ENCODE measurements around the gene ALDH1L2.

The ALDH1L2 gene

DNA sequence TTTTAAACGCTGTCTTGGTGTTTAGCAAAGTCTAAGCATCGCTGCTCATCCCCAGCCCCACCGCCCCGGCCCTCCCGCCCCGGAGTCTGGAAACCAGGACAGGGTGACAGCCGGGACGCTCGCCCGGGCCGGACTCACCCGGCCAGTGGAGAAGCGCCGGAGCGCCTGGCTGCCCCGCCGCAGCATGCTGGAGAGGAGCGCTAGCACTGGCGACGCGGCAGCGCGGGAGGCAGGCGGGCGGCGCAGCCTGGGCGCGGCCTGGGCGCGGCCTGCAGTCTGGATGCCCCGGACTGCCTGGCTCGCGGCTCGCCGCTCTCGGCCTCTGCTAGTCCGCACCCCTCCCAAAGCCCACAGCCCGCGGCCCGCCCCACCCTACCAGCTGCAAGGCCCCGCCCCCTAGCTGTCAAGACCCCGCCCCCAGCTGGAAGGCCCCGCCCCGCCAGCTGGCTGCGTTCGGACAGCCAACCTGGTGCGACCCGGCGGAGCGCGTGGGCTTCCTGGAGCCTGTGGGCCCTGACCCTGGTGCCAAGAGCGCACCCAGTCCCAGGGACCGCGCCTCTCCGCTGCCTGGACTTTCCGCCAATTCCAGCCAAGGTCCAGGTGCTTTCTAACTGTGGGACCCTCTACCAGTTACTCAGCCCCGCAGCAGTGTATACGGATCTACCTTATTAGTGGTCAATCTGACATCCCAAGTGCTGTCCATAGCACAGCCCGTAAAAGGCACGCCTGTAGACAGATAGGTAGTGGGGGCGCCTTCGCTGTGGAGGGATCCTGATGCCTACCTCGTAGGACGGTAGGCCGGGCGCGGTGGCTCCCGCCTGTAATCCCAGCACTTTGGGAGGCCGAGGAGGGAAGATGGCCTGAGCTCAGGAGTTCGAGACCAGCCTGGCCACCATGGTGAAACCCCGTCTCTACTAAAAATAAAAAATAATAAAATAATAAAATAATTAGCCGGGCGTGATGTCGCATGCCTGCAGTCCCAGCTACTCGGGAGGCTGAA lies at the start of gene ALDH1L2:
TSS of gene ALDH1L2 (minus strand) at position 208 of the 1,000 bp plus-strand sequence. CDS start at position 186, 22 bp downstream.
- H3K9ac ChIP-seq (ENCODE audit: low read length): peak within 1 kb of the TSS; percentile 59

DNA sequence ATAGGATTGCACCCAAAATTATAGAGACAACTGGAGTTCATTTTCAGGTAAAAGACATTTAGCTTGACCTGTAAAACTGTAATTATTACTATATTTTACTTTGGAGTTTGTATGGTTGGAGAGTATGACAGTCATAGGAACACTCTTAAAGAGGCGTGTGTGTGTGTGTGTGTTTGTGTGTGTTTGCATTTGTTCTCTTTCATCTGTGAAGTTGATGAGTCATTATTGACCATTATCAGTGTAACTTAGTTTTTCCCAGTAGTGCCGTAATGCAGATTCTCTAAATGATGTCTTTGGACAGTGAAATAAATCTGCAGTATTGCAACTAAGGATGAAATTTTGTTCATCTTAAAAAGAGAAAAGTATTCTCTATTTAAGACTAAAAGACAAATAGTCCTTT lies 36.3 kb upstream of the ALDH1L2 start:
- Histone ChIP-seq H3K36me3 (ENCODE audit: control insufficient read depth, low read depth, low read length) (peaks cover 80% of the 10 kb centered on the region), H3K27ac (ENCODE audit: low read length) (no peak overlapping the region), H3K4me3 (ENCODE audit: low read length) (no peak overlapping the region), H3K9me3 (ENCODE audit: control insufficient read depth, low read depth, low read length) (no peaks in the 10 kb centered on the region), H3K27me3 (ENCODE audit: control insufficient read depth, insufficient read depth, low read length) (no peaks in the 10 kb centered on the region), H3K9ac (ENCODE audit: low read length) (no peak overlapping the region), H3K4me1 (ENCODE audit: control insufficient read depth, low read depth, low read length) (no peaks in the 10 kb centered on the region)

More for the DNA sequence above, at the start of gene ALDH1L2:
- Histone ChIP-seq H3K4me3 (ENCODE audit: low read length) (peak within 1 kb of the TSS; percentile 68), H3K36me3 (ENCODE audit: control insufficient read depth, low read depth, low read length) (no peaks in the 10 kb centered on the region), H3K27ac (ENCODE audit: low read length) (no peak within 1 kb of the TSS), H3K27me3 (ENCODE audit: control insufficient read depth, insufficient read depth, low read length) (peaks cover 21% of the 10 kb centered on the region), H3K4me1 (ENCODE audit: control insufficient read depth, low read depth, low read length) (peaks cover 15% of the 10 kb centered on the region), H3K9me3 (ENCODE audit: control insufficient read depth, low read depth, low read length) (no peaks in the 10 kb centered on the region)

DNA sequence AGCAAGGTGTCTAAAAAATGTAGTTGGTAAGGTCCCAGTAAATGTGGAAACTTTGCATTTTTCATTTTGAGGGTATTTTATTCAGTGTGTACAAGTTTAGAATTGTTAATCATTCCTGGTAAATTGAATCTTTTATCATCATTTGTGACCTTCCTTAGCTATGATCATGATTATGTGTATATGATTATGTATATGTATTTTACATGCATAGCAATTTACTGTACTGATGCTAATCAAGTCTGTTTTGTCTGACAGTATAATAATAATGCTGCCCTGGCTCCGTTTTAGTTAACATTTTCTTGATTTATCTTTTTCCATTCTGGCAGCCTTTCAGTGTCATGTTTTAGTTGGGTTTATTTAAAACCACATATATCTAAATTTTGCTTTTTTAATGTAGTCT lies 32.7 kb upstream of the ALDH1L2 start:
- H3K4me3 ChIP-seq (ENCODE audit: low read length): no peak overlapping the region
- no peak overlapping the region for H3K27ac ChIP-seq (ENCODE audit: low read length)
- H3K9me3 ChIP-seq (ENCODE audit: control insufficient read depth, low read depth, low read length): no peaks in the 10 kb centered on the region
- H3K27me3 ChIP-seq (ENCODE audit: control insufficient read depth, insufficient read depth, low read length): no peaks in the 10 kb centered on the region
- H3K36me3 ChIP-seq (ENCODE audit: control insufficient read depth, low read depth, low read length): peaks cover 73% of the 10 kb centered on the region
- H3K4me1 ChIP-seq (ENCODE audit: control insufficient read depth, low read depth, low read length): peaks cover 5% of the 10 kb centered on the region
- no peak overlapping the region for H3K9ac ChIP-seq (ENCODE audit: low read length)

DNA sequence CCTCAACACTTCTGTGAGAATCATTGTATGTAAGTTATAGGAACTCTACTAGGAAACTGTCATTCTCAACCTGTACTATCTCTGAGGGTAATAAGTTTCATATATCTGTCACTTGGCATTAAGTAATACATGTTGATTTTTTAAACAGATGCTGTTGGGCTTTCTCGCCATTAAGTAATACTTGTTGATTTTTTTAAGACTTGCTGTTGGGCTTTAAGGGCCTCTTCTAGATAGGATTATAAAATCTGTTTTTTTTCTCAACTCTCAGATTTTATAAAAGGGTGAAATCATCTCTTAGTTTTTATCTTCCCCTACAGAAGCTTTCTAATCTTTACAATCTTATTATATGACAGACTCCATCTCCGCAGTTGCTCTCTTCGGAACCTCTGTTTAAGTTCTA lies 28.8 kb upstream of the ALDH1L2 start:
- Histone ChIP-seq H3K36me3 (ENCODE audit: control insufficient read depth, low read depth, low read length) (peaks cover 43% of the 10 kb centered on the region), H3K9me3 (ENCODE audit: control insufficient read depth, low read depth, low read length) (no peaks in the 10 kb centered on the region), H3K4me1 (ENCODE audit: control insufficient read depth, low read depth, low read length) (peaks cover 29% of the 10 kb centered on the region), H3K9ac (ENCODE audit: low read length) (no peak overlapping the region), H3K4me3 (ENCODE audit: low read length) (no peak overlapping the region), H3K27me3 (ENCODE audit: control insufficient read depth, insufficient read depth, low read length) (no peaks in the 10 kb centered on the region), H3K27ac (ENCODE audit: low read length) (no peak overlapping the region)

DNA sequence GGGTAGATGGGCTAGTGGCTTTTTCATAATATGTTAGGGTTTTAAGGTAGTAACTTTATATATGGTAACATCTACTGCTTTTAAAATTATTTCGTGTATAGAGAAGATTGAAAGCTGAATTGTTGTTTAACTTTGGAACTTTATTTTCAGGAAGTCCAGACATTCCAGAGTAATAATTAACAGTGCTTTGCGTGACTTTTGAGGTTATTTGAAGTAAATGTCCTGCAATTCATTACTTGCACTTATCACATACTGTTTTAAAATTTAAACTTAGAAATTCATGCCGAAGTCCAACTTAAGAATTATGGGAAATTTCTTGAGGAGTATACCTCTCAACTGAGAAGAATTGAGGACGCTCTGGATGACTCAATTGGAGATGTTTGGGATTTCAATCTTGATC lies 26.6 kb upstream of the ALDH1L2 start:
- Histone ChIP-seq H3K4me1 (ENCODE audit: control insufficient read depth, low read depth, low read length) (peaks cover 36% of the 10 kb centered on the region), H3K9ac (ENCODE audit: low read length) (no peak overlapping the region), H3K9me3 (ENCODE audit: control insufficient read depth, low read depth, low read length) (no peaks in the 10 kb centered on the region), H3K4me3 (ENCODE audit: low read length) (no peak overlapping the region), H3K27ac (ENCODE audit: low read length) (no peak overlapping the region), H3K27me3 (ENCODE audit: control insufficient read depth, insufficient read depth, low read length) (peaks cover 7% of the 10 kb centered on the region), H3K36me3 (ENCODE audit: control insufficient read depth, low read depth, low read length) (peaks cover 25% of the 10 kb centered on the region)

DNA sequence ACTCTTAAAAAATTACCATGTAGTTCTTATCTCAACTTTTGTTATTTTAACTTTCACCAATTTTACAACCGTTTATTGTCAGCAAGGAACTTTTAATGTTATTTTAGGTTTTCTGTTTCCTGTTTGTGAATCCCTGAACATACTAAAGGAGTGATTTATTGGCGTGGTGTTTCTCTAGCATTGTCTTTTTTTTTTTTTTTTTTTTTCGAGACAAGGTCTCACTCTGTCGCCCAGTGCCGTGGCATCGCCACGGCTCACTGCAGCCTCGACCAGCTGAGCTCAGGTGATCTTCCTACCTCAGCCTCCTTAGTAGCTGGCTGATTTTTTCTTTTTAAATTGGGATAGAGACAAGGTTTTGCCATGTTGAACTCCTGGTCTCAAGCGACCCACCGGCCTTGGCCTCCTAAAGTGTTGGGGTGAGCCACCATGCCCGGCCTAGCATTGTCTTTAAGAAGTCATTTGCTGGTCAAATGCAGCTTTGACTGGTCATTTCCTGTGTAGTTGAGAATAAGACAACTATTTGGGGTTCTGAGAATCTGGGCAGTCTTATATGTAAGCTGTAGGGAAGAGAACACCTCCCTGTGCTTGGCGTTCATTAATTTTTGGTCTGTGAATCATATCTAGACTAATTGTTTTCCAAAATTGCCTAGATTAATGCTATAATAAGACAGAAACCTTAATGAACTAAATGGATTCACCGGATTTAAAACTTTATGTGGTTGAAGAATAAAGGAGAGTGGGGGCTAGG lies 25.4 kb upstream of the ALDH1L2 start:
- Histone ChIP-seq H3K4me1 (ENCODE audit: control insufficient read depth, low read depth, low read length) (peaks cover 36% of the 10 kb centered on the region), H3K9ac (ENCODE audit: low read length) (peak overlapping the region; percentile 9), H3K36me3 (ENCODE audit: control insufficient read depth, low read depth, low read length) (peaks cover 14% of the 10 kb centered on the region), H3K4me3 (ENCODE audit: low read length) (peak overlapping the region; percentile 94), H3K27me3 (ENCODE audit: control insufficient read depth, insufficient read depth, low read length) (peaks cover 7% of the 10 kb centered on the region), H3K27ac (ENCODE audit: low read length) (no peak overlapping the region), H3K9me3 (ENCODE audit: control insufficient read depth, low read depth, low read length) (no peaks in the 10 kb centered on the region)

DNA sequence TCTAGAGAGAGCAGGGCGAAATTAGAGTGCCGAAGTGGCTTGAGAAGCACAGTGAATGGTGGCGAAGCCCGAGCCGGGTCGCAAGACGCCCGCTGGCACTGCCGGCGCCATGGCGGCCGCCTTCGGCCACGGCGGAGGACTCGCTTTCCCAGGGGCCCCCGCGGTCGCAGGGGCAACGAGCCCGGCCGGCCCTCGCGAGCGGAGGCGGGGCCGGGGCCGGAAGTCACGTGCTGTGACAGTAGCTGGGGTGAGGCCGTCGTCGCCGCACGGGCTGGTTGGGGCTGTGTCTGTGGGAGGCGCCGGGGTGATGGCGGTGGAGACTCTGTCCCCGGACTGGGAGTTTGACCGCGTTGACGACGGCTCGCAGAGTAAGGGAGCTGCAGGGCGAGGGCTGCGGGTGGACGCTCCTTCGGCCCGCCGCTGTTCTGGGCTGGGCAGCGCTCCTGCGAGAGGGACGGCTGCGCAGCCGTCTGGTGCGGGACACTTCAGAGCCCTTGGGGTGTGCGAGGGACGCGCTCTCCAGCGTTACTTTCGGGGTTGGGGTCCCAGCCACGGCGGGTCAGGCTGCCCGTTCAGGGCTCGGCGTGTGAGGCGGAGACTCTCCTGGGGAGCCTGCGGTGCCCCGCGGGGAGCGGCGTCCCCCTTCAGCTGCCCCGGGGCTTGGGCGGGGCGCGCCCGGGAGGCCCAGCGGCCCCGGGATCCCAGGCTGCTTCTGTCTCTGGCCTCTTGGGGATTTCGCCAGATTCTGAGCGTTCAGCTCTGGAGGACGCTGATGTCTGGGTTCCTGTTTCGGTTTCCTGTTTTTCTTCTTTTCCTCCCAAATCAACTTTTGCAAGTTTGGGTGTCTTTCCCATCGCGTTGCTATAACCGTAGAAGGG lies 23.5 kb upstream of the ALDH1L2 start, which contains the start of gene WASHC4:
TSS of gene WASHC4 (plus strand) at position 238 of the 878 bp plus-strand sequence. CDS start at position 308, 70 bp downstream.
- Histone ChIP-seq H3K9ac (ENCODE audit: low read length) (peak within 1 kb of the TSS; percentile 86), H3K27me3 (ENCODE audit: control insufficient read depth, insufficient read depth, low read length) (peaks cover 7% of the 10 kb centered on the region), H3K4me1 (ENCODE audit: control insufficient read depth, low read depth, low read length) (peaks cover 36% of the 10 kb centered on the region), H3K27ac (ENCODE audit: low read length) (peak within 1 kb of the TSS; percentile 89), H3K9me3 (ENCODE audit: control insufficient read depth, low read depth, low read length) (no peaks in the 10 kb centered on the region), H3K36me3 (ENCODE audit: control insufficient read depth, low read depth, low read length) (peaks cover 9% of the 10 kb centered on the region), H3K4me3 (ENCODE audit: low read length) (peak within 1 kb of the TSS; percentile 94)

DNA sequence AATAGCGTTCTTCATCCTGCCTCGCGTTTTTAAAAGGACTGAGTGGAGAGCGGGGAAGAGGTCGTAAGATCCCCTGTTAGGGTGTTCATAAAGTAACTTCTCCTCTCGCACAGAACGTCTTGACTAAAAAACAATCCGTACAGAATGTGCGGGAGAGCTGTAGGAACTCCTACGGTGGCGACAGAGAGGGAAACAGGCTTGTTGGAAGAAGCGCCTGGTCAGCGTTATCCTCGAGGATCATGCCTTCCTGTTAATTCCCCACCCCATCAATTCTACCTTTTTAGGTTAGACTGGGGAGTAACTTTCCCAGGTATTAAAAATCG lies 22.9 kb upstream of the ALDH1L2 start:
- Histone ChIP-seq H3K4me1 (ENCODE audit: control insufficient read depth, low read depth, low read length) (peaks cover 32% of the 10 kb centered on the region), H3K4me3 (ENCODE audit: low read length) (peak overlapping the region; percentile 94), H3K9ac (ENCODE audit: low read length) (peak overlapping the region; percentile 86), H3K36me3 (ENCODE audit: control insufficient read depth, low read depth, low read length) (peaks cover 4% of the 10 kb centered on the region), H3K27ac (ENCODE audit: low read length) (peak overlapping the region; percentile 89), H3K27me3 (ENCODE audit: control insufficient read depth, insufficient read depth, low read length) (peaks cover 7% of the 10 kb centered on the region), H3K9me3 (ENCODE audit: control insufficient read depth, low read depth, low read length) (no peaks in the 10 kb centered on the region)

DNA sequence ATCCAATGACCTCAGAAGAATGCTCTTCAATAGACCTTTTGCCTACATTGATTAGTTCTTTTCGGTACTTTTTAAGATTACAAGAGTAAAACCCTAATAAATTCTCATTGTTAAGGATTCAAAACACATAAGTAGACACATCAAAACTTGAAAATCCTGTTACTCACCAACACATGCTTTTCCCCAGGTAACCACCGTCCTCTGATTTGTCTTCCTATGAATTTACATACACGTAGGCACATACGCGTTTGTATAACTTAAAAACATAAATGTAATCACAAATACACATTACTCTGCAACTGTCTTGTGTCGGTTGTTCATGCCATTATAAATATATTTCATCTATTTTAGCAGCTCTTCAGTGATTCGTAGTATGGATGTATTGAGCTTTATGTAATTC lies 22.4 kb upstream of the ALDH1L2 start:
- no peaks in the 10 kb centered on the region for H3K9me3 ChIP-seq (ENCODE audit: control insufficient read depth, low read depth, low read length)
- H3K27me3 ChIP-seq (ENCODE audit: control insufficient read depth, insufficient read depth, low read length): peaks cover 7% of the 10 kb centered on the region
- H3K36me3 ChIP-seq (ENCODE audit: control insufficient read depth, low read depth, low read length): no peaks in the 10 kb centered on the region
- H3K4me3 ChIP-seq (ENCODE audit: low read length): peak overlapping the region; percentile 94
- H3K9ac ChIP-seq (ENCODE audit: low read length): peak overlapping the region; percentile 86
- no peak overlapping the region for H3K27ac ChIP-seq (ENCODE audit: low read length)
- H3K4me1 ChIP-seq (ENCODE audit: control insufficient read depth, low read depth, low read length): peaks cover 27% of the 10 kb centered on the region

DNA sequence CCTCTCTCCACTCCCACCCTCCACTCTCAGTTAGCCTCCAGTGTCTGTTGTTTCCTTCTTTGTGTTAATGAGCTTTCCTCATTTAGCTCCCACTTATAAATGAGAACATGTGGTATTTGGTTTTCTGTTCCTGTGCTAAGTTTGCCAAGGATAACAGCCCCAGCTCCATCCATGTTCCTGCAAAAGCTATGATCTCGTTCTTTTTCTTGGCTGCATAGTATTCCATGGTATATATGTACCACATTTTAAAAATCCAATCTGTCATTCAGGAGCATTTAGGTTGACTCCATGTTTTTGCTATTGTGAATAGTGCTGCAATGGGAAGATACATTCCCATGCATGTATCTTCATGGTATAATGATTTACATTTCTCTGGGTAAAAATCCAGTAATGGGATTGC lies 20.5 kb upstream of the ALDH1L2 start:
- Histone ChIP-seq H3K4me3 (ENCODE audit: low read length) (no peak overlapping the region), H3K4me1 (ENCODE audit: control insufficient read depth, low read depth, low read length) (peaks cover 18% of the 10 kb centered on the region), H3K36me3 (ENCODE audit: control insufficient read depth, low read depth, low read length) (no peaks in the 10 kb centered on the region), H3K27ac (ENCODE audit: low read length) (no peak overlapping the region), H3K9ac (ENCODE audit: low read length) (no peak overlapping the region), H3K9me3 (ENCODE audit: control insufficient read depth, low read depth, low read length) (no peaks in the 10 kb centered on the region), H3K27me3 (ENCODE audit: control insufficient read depth, insufficient read depth, low read length) (peaks cover 7% of the 10 kb centered on the region)

DNA sequence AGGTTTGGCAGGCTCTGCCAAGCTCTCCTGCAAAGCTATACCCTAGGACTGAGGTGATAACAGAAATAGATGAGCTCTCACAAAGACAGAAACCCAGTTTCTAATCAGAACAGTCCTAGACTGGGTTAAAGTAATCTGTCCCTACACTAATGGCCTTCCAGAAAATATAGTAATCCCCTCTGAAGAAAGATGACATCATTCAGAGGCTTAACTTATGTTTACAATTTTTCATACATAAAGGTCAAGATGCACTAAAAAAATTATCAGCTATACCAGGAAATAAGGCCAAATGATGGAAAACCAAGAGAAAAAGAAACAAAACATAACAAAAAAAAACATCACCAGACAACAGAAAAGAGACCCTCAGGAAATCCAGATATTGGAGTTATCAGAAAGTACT lies 18.4 kb upstream of the ALDH1L2 start:
- H3K4me3 ChIP-seq (ENCODE audit: low read length): no peak overlapping the region
- H3K27ac ChIP-seq (ENCODE audit: low read length): no peak overlapping the region
- H3K27me3 ChIP-seq (ENCODE audit: control insufficient read depth, insufficient read depth, low read length): peaks cover 7% of the 10 kb centered on the region
- no peaks in the 10 kb centered on the region for H3K36me3 ChIP-seq (ENCODE audit: control insufficient read depth, low read depth, low read length)
- no peaks in the 10 kb centered on the region for H3K9me3 ChIP-seq (ENCODE audit: control insufficient read depth, low read depth, low read length)
- no peak overlapping the region for H3K9ac ChIP-seq (ENCODE audit: low read length)
- H3K4me1 ChIP-seq (ENCODE audit: control insufficient read depth, low read depth, low read length): peaks cover 6% of the 10 kb centered on the region
